ENCODE results near the gene FN1.

The FN1 gene

DNA sequence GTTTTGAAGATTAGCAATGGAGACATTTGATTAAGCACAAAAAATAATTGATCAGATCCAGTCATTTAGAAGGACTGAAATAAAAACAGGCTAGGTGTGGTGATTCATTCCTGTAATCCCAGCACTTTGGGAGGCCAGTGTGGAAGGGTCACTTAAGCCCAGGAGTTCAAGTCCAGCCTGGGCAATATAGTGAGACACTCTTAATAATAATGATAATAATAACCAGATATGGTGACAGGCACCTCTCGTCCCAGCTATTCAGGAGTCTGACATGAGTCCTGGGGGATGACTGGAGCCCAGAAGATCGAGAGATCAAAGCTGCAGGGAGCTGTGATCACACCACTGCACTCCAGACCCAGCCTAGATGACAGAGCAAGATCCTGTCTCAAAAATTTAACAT is 3.5 kb upstream of the FN1 start:
- ATAC-seq (ENCODE audit: low read depth), result no peak
- TF ChIP-seq, protein P1, sequence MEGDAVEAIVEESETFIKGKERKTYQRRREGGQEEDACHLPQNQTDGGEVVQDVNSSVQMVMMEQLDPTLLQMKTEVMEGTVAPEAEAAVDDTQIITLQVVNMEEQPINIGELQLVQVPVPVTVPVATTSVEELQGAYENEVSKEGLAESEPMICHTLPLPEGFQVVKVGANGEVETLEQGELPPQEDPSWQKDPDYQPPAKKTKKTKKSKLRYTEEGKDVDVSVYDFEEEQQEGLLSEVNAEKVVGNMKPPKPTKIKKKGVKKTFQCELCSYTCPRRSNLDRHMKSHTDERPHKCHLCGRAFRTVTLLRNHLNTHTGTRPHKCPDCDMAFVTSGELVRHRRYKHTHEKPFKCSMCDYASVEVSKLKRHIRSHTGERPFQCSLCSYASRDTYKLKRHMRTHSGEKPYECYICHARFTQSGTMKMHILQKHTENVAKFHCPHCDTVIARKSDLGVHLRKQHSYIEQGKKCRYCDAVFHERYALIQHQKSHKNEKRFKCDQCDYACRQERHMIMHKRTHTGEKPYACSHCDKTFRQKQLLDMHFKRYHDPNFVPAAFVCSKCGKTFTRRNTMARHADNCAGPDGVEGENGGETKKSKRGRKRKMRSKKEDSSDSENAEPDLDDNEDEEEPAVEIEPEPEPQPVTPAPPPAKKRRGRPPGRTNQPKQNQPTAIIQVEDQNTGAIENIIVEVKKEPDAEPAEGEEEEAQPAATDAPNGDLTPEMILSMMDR (IDR thresholded peaks at IDR 0.05; ENCODE audit: poor library complexity, severe bottlenecking), result no peak
- Histone ChIP-seq H3K4me1 (ENCODE audit: insufficient read depth, poor library complexity, severe bottlenecking) (peaks cover 47% of the 10 kb centered on the region), H3K36me3 (ENCODE audit: low read depth) (peaks cover 7% of the 10 kb centered on the region), H3K27me3 (ENCODE audit: insufficient read depth, poor library complexity, severe bottlenecking) (no peaks in the 10 kb centered on the region), H3K9me3 (ENCODE audit: severe bottlenecking) (no peaks in the 10 kb centered on the region), H3K27ac (ENCODE audit: poor library complexity, severe bottlenecking) (peak overlapping the region; percentile 97), H3K4me3 (ENCODE audit: severe bottlenecking) (no peak overlapping the region)
- no peak for DNase-seq (ENCODE audit: low spot score)

- DNase-seq (ENCODE audit: low spot score) (no peak), ATAC-seq (ENCODE audit: low read depth) (no peak)
- H3K9me3 ChIP-seq (ENCODE audit: severe bottlenecking), result no peaks in the 10 kb centered on the region
- peak overlapping the region; percentile 97 for H3K27ac ChIP-seq (ENCODE audit: poor library complexity, severe bottlenecking)
- H3K27me3 ChIP-seq (ENCODE audit: insufficient read depth, poor library complexity, severe bottlenecking), result no peaks in the 10 kb centered on the region
- peak overlapping the region; percentile 81 for H3K4me3 ChIP-seq (ENCODE audit: severe bottlenecking)
- H3K4me1 ChIP-seq (ENCODE audit: insufficient read depth, poor library complexity, severe bottlenecking), result peaks cover 63% of the 10 kb centered on the region
- TF ChIP-seq, protein P1 (IDR thresholded peaks at IDR 0.05; ENCODE audit: poor library complexity, severe bottlenecking), result no peak
- H3K36me3 ChIP-seq (ENCODE audit: low read depth), result peaks cover 25% of the 10 kb centered on the region
Measured at GRCh38 chr2:215437614-215438013, 1.7 kb upstream of the FN1 start.

DNA sequence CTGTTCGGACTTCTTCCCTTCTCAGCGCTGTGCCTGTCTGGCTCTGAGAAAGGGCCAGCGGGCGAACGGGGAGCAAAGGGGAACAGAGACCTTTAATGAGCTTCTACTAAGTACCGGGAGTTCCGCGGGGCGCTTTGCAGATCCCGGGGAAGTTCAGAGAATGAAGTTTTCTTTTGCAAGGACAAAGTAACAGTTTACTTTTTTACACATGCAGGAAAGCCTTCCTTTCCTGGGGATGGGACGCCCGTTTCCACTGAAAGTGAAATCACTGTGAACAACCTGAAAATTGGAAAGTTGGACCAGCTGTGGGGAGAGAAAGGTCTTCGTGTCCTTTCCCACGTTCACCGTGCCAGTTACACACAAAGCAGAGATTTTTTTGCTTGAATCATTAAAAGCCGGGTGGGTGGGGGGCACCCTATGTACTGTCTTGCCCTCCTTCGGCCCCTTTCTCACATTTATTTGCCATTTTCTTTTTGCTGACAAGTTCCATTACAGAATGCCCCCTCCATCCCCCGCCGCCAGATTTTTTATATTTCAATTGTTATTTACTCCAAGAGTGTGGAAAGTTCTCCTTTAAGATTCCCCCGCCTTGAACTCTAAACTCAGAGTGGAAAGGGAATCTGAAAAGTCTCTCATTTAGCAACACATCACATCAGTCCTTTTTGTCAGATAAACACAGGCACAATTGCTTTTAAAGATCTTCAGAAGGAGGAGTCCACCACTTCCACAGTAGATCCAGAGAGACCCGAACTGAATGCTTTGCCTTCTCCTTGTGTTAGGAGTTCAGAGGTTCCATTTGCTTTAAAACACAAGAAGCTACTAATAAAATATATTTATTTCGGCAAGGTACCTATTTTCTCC is 1.1 kb upstream of the FN1 start:
- TF ChIP-seq, protein P1 (IDR thresholded peaks at IDR 0.05; ENCODE audit: poor library complexity, severe bottlenecking), result no peak
- DNase-seq (ENCODE audit: low spot score) (no peak), ATAC-seq (ENCODE audit: low read depth) (no peak; the same call in 2 of the 3 replicates)
- peaks cover 32% of the 10 kb centered on the region for H3K36me3 ChIP-seq (ENCODE audit: low read depth)
- H3K27ac ChIP-seq (ENCODE audit: poor library complexity, severe bottlenecking), result peak overlapping the region; percentile 97
- peaks cover 64% of the 10 kb centered on the region for H3K4me1 ChIP-seq (ENCODE audit: insufficient read depth, poor library complexity, severe bottlenecking)
- peak overlapping the region; percentile 81 for H3K4me3 ChIP-seq (ENCODE audit: severe bottlenecking)
- H3K9me3 ChIP-seq (ENCODE audit: severe bottlenecking), result no peaks in the 10 kb centered on the region
- no peaks in the 10 kb centered on the region for H3K27me3 ChIP-seq (ENCODE audit: insufficient read depth, poor library complexity, severe bottlenecking)

DNA sequence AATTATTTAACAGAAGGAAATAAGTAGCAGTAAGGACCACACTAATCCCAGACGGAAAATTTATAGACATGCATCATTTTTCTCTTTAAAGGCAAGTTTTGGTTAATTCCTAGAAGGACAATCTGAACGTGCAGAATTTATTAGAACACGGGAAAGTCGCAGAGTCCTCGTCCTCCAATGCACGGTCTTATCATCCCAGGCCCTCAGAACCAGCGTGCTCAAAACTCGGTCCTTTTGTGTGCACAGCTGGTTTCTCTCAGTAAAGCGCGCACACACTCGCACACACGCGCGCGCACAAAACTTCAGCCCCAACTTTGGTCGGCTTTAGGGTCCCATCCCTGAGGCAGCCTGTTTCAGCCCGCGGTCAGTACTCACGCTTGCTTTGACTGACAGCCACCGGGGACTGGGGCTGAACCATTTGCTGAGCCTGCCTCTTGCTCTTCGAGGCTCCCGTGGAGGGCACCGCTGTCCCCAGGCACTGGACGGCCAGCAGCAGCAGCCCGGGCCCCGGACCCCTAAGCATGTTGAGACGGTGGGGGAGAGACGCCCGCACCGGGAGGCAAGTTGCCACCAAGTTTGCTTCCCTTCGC is 493 bp downstream of the FN1 start:
- peak overlapping the region; percentile 81 for H3K4me3 ChIP-seq (ENCODE audit: severe bottlenecking)
- ATAC-seq (ENCODE audit: low read depth), result peak; percentile 2; the same call in 1 of the 3 replicates
- H3K27ac ChIP-seq (ENCODE audit: poor library complexity, severe bottlenecking), result peak overlapping the region; percentile 97
- peaks cover 56% of the 10 kb centered on the region for H3K4me1 ChIP-seq (ENCODE audit: insufficient read depth, poor library complexity, severe bottlenecking)
- H3K9me3 ChIP-seq (ENCODE audit: severe bottlenecking), result no peaks in the 10 kb centered on the region
- H3K27me3 ChIP-seq (ENCODE audit: insufficient read depth, poor library complexity, severe bottlenecking), result no peaks in the 10 kb centered on the region
- peaks cover 47% of the 10 kb centered on the region for H3K36me3 ChIP-seq (ENCODE audit: low read depth)
- no peak for DNase-seq (ENCODE audit: low spot score)
- TF ChIP-seq, protein P1 (IDR thresholded peaks at IDR 0.05; ENCODE audit: poor library complexity, severe bottlenecking), result no peak
